Panc1 (cell line): Measurements from ENCODE around the gene AMDHD2. TPM values are rescaled to one million over a fixed set of nuclear protein-coding genes. Genes with fewer than 3 reads are reported as not detected.

Experiments
- ATAC-seq: fragments of 200-7000 bp; cut with Tn5 transposase; 2 replicates; pipeline ENCODE4 v1.9.1; 2020; ENCODE audit warnings: mild to moderate bottlenecking, moderate library complexity
- BruUV-seq: library from RNA; stranded (reverse); fragments of 400-500 nt; replicated peaks from 2 replicates; lab custom pipeline; 2021; lab: Mats Ljungman, UMichigan
- CTCF ChIA-PET: fragments of 300-600 bp; sonication (Branson Sonifier 250); formaldehyde crosslinking; loops from one replicate; lab custom pipeline; 2022; ENCODE audit warnings: antibody characterized with exemption; lab: Charles Lee
- POLR2A ChIA-PET: fragments of 300-600 bp; sonication (Branson Sonifier 250); formaldehyde crosslinking; loops from one replicate; lab custom pipeline; 2022; ENCODE audit warnings: antibody characterized with exemption; lab: Charles Lee
- DNase-seq: peaks from one replicate; pipeline ENCODE4 v3.0.0-alpha.2; 2010; ENCODE audit warnings: low read depth, low spot score
- H3K27ac ChIP-seq: 2 replicates; pipeline ENCODE4 v1.5.1; 2011; ENCODE audit warnings: mild to moderate bottlenecking, low read length, inconsistent platforms
- H3K27me3 ChIP-seq: fragments of 200-500 bp; sonication (Bioruptor generic); 2 replicates; pipeline ENCODE4 v1.6.0; 2014; ENCODE audit warnings: low read length, inconsistent platforms; ENCODE audit not compliant: control insufficient read depth, insufficient read depth
- H3K36me3 ChIP-seq: fragments of 200-500 bp; sonication (Bioruptor generic); 2 replicates; pipeline ENCODE4 v1.5.1; 2014; ENCODE audit warnings: inconsistent platforms, mild to moderate bottlenecking, low read length, moderate library complexity; ENCODE audit not compliant: control insufficient read depth, insufficient read depth
- H3K4me1 ChIP-seq: 2 replicates; pipeline ENCODE4 v1.5.1; 2011; ENCODE audit warnings: inconsistent platforms, mild to moderate bottlenecking, low read length, moderate library complexity; ENCODE audit not compliant: control insufficient read depth, insufficient read depth
- H3K4me3 ChIP-seq, 2 experiments: 2 replicates each; pipeline ENCODE4 v1.5.1; 2011 to 2012; ENCODE audit warnings: low read depth in 2 of 2, low read length in 2 of 2, mild to moderate bottlenecking in 2 of 2, inconsistent platforms in 1 of 2, moderate library complexity in 1 of 2
- H3K9me3 ChIP-seq: fragments of 200-500 bp; sonication (Bioruptor generic); 2 replicates; pipeline ENCODE4 v1.5.1; 2014; ENCODE audit warnings: low read depth, mild to moderate bottlenecking, inconsistent platforms, low read length, moderate library complexity; ENCODE audit not compliant: control insufficient read depth, insufficient read depth
- CTCF ChIP-seq: fragments of 450-650 bp; IDR thresholded peaks from 2 replicates; pipeline ENCODE4 v1.5.1; 2017; ENCODE audit warnings: mild to moderate bottlenecking
- POLR2AphosphoS5 ChIP-seq: IDR thresholded peaks from 2 replicates; pipeline ENCODE4 v1.6.1; 2012; ENCODE audit warnings: mild to moderate bottlenecking, low read depth, low read length, moderate library complexity
- REST ChIP-seq, 2 experiments: IDR thresholded peaks; 2 replicates each; pipeline ENCODE4 v1.6.1; 2011 to 2012; ENCODE audit warnings: low read depth in 2 of 2, control low read depth in 1 of 2, low read length in 1 of 2, mild to moderate bottlenecking in 1 of 2, moderate library complexity in 1 of 2; ENCODE audit not compliant: insufficient read depth in 1 of 2
- SIN3A ChIP-seq: IDR thresholded peaks from 2 replicates; pipeline ENCODE4 v1.6.1; 2012; ENCODE audit warnings: low read depth, mild to moderate bottlenecking, low read length, moderate library complexity, borderline replicate concordance; ENCODE audit not compliant: insufficient read depth
- TCF7L2 ChIP-seq: IDR thresholded peaks from 2 replicates; pipeline ENCODE4 v1.6.1; 2011; ENCODE audit warnings: mild to moderate bottlenecking, low read depth, low read length, inconsistent platforms
- in situ Hi-C: cut with HindIII; loops from 2 replicates; pipeline ENCODE4 v1.10.0; 2016; ENCODE audit warnings: low sequenced_read_pairs, low pct_unique_long_range_greater_than_20kb
- intact Hi-C: fragments of 100-400 bp; cut with micrococcal nuclease; formaldehyde crosslinking; loops from one replicate; pipeline ENCODE4 v1.10.0; 2022; ENCODE audit not compliant: unreplicated experiment
- total RNA-seq: library from RNA; stranded (reverse); gene quantifications from one replicate; pipeline ENCODE4 v1.2.1, GENCODE V29; 2021; ENCODE audit not compliant: unreplicated experiment

The AMDHD2 gene
- total RNA-seq, 1 experiment from 2014 or later: 87.5 TPM

- Histone ChIP-seq H3K36me3 (peaks cover 3% of the 10 kb centered on the region; the same call in 1 of the 2 replicates), H3K4me3 (no peak overlapping the region), H3K27ac (no peak overlapping the region), H3K27me3 (no peaks in the 10 kb centered on the region), H3K4me1 (peaks cover 11% of the 10 kb centered on the region), H3K9me3 (no peaks in the 10 kb centered on the region)
- no peak for ATAC-seq
- CTCF ChIA-PET: no interaction called here
- no TSS peak for BruUV-seq
- POLR2A ChIA-PET: no interaction called here
- in situ Hi-C loops: no loop called here
- TF ChIP-seq CTCF: no peak
- no peak for TF ChIP-seq TCF7L2
- intact Hi-C loops: no loop called here
- no peak for DNase-seq
These were observed 6.0 kb downstream of the AMDHD2 start for GRCh38 chr16:2526135-2526534.

GRCh38 chr16:2527071-2527783, 7.1 kb downstream of the AMDHD2 start:
- H3K4me3 ChIP-seq: no peak overlapping the region
- intact Hi-C loops: no loop called here
- ATAC-seq: no peak
- no TSS peak for BruUV-seq
- no peaks in the 10 kb centered on the region for H3K9me3 ChIP-seq
- H3K4me1 ChIP-seq: peaks cover 11% of the 10 kb centered on the region
- no peaks in the 10 kb centered on the region for H3K27me3 ChIP-seq
- H3K36me3 ChIP-seq: peaks cover 3% of the 10 kb centered on the region; the same call in 1 of the 2 replicates
- ChIA-PET POLR2A (no interaction called here), CTCF (no interaction called here)
- TF ChIP-seq SIN3A (no peak), POLR2AphosphoS5 (no peak), REST (IDR thresholded peaks at IDR 0.05; ENCODE audit: insufficient read depth in 1 of 2, low read depth in 2 of 2, low read length in 1 of 2) (no peak), CTCF (no peak), TCF7L2 (no peak)
- in situ Hi-C loops: no loop called here
- H3K27ac ChIP-seq: no peak overlapping the region
- DNase-seq: no peak
